Naive thymus-derived CD4-positive, alpha-beta T cell (primary cell): ENCODE results near the gene EPB41L3. TPM values are rescaled to one million over a fixed set of nuclear protein-coding genes. Genes with fewer than 3 reads are reported as not detected.

Experiments used
- ATAC-seq: fragments of 150-1000 bp; cut with Tn5 transposase; 2 replicates; pipeline ENCODE4 v1.10.0; 2021; ENCODE audit warnings: mild to moderate bottlenecking, moderate library complexity
- CTCF ChIA-PET: fragments of 350-600 bp; sonication (Branson Sonifier 250); formaldehyde crosslinking; loops from one replicate; lab custom pipeline; 2021; ENCODE audit warnings: antibody characterized with exemption; lab: Charles Lee
- POLR2A ChIA-PET: fragments of 350-600 bp; sonication (Branson Sonifier 250); formaldehyde crosslinking; loops from one replicate; lab custom pipeline; 2021; ENCODE audit warnings: antibody characterized with exemption, inconsistent platforms; lab: Charles Lee
- DNase-seq, 9 donors: peaks; one replicate each; pipeline versions ENCODE4 v3.0.0 to v3.0.0-alpha.2; 2020 to 2022; ENCODE audit warnings: mixed read lengths in 1 of 9
- H3K27ac ChIP-seq: one replicate; pipeline ENCODE4 v1.7.0; 2013; ENCODE audit warnings: mild to moderate bottlenecking, low read depth, low read length, moderate library complexity
- H3K27me3 ChIP-seq, 2 donors: one replicate each; pipeline ENCODE4 v1.7.0; 2013; ENCODE audit warnings: low read length in 2 of 2, mild to moderate bottlenecking in 2 of 2, moderate library complexity in 2 of 2; ENCODE audit not compliant: control insufficient read depth in 2 of 2, insufficient read depth in 2 of 2
- H3K36me3 ChIP-seq, 3 experiments: 1 replicate in 2 of 3; 2 replicates in 1 of 3; pipeline ENCODE4 v1.7.0; 2013; ENCODE audit warnings: low read length in 3 of 3, mild to moderate bottlenecking in 3 of 3, moderate library complexity in 1 of 3; ENCODE audit not compliant: insufficient read depth in 3 of 3, control insufficient read depth in 2 of 3
- H3K4me1 ChIP-seq, 2 donors: one replicate each; pipeline ENCODE4 v1.7.0; 2013; ENCODE audit warnings: low read length in 2 of 2, mild to moderate bottlenecking in 2 of 2, moderate library complexity in 1 of 2; ENCODE audit not compliant: control insufficient read depth in 2 of 2, insufficient read depth in 2 of 2
- H3K4me3 ChIP-seq: 2 replicates; pipeline ENCODE4 v1.7.0; 2013; ENCODE audit warnings: mild to moderate bottlenecking, low read length
- H3K9me3 ChIP-seq, 3 experiments: 1 replicate in 2 of 3; 2 replicates in 1 of 3; pipeline ENCODE4 v1.7.0; 2013; ENCODE audit warnings: low read length in 3 of 3; ENCODE audit not compliant: control insufficient read depth in 2 of 3
- H3K27ac Mint-ChIP-seq, 9 donors: one replicate each; pipeline ENCODE4 v1.8.0; 2020 to 2022; ENCODE audit warnings: mixed read lengths in 9 of 9, mild to moderate bottlenecking in 8 of 9, moderate library complexity in 5 of 9, inconsistent platforms in 2 of 9
- H3K27me3 Mint-ChIP-seq, 5 donors: one replicate each; pipeline ENCODE4 v1.8.0; 2021 to 2022; ENCODE audit warnings: mixed read lengths in 5 of 5, mild to moderate bottlenecking in 1 of 5
- H3K36me3 Mint-ChIP-seq, 5 donors: one replicate each; pipeline ENCODE4 v1.8.0; 2020 to 2022; ENCODE audit warnings: mixed read lengths in 5 of 5, mild to moderate bottlenecking in 3 of 5, inconsistent platforms in 1 of 5
- H3K4me1 Mint-ChIP-seq, 7 donors: one replicate each; pipeline ENCODE4 v1.8.0; 2020 to 2022; ENCODE audit warnings: mixed read lengths in 7 of 7, mild to moderate bottlenecking in 3 of 7, inconsistent platforms in 1 of 7
- H3K4me3 Mint-ChIP-seq, 10 donors: one replicate each; pipeline ENCODE4 v1.8.0; 2020 to 2022; ENCODE audit warnings: mild to moderate bottlenecking in 10 of 10, mixed read lengths in 10 of 10, moderate library complexity in 6 of 10, inconsistent platforms in 2 of 10
- H3K9me3 Mint-ChIP-seq, 11 donors: one replicate each; pipeline ENCODE4 v1.8.0; 2020 to 2022; ENCODE audit warnings: mixed read lengths in 11 of 11, mild to moderate bottlenecking in 4 of 11, inconsistent platforms in 1 of 11, moderate library complexity in 1 of 11
- intact Hi-C, 2 donors: fragments of 100-400 bp; cut with micrococcal nuclease; formaldehyde crosslinking; loops; one replicate each; pipeline ENCODE4 v1.15.1; 2023
- polyA plus RNA-seq, 2 donors: library from polyadenylated mRNA; unstranded; fragments of 300-500 nt; fragmentation: Illumina TruSeq; gene quantifications; one replicate each; pipeline ENCODE4 v1.2.3, GENCODE V29; 2021
- total RNA-seq, 6 experiments: library from RNA in 5 of 6; stranded (reverse) in 5 of 6; gene quantifications; 1 replicate in 5 of 6; 2 replicates in 1 of 6; pipeline ENCODE4 v1.2.3 and lab custom pipeline; 2021 to 2026

EPB41L3 gene
- total and polyA plus RNA-seq, 7 experiments from 2014 or later = 1.5 to 35.5 (median 12.5) TPM

DNA sequence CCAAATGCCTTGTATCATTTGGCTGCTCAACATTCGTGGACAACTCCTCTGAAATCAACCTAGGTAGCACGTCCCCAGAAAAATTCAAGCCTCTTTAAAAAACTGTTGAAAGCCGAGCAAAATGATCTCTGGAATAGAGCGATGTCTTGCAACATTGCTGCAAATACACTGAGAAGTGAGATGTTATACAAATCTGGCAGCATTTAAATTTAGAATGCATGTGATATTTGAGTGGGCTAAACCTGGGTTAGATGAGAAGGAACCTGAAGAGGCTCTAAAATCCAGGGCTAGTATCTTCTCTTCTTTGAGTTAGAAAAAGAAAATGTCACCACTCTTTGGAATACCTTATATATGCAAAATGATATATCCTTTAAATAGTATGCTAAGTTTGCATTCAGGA is 166.8 kb downstream of the EPB41L3 start:
- POLR2A ChIA-PET = no interaction called here

DNA sequence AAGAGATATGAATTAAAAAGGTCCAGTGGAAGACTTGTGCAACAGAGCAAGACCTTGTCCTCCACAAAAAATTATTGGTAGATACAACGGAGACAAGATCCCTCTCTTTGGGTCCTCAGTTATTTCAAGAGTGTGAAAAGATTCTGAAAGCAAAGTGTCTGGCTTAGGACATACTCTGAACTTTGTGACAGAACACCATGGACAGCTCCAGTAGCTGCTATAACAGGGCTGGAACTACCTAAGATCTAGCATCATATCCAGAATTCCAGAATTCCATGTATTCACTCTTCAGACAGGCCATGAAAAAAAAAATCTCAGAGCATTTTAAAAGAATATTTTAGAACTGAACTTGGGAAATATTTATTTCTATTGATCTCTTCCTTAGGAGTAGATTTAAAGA is 173.5 kb downstream of the EPB41L3 start:
- ChIA-PET CTCF (no interaction called here), POLR2A (no interaction called here)
- H3K4me1 Mint-ChIP-seq = no peaks in the 10 kb centered on the region
- H3K4me3 Mint-ChIP-seq = no peak overlapping the region
- no peak for DNase-seq
- Histone ChIP-seq H3K4me1 (no peaks in the 10 kb centered on the region), H3K36me3 (no peaks in the 10 kb centered on the region), H3K9me3 (no peaks in the 10 kb centered on the region), H3K27ac (no peak overlapping the region), H3K27me3 (peaks cover 0 to 7% of the 10 kb centered on the region in 2 donors), H3K4me3 (no peak overlapping the region)
- H3K27ac Mint-ChIP-seq = no peak overlapping the region
- no peak for ATAC-seq
- no peaks in the 10 kb centered on the region for H3K36me3 Mint-ChIP-seq
- peaks cover 0 to 5% (median 0%) of the 10 kb centered on the region in 11 donors for H3K9me3 Mint-ChIP-seq
- intact Hi-C loops = no loop called here
- peaks cover 2 to 10% (median 5%) of the 10 kb centered on the region in 5 donors for H3K27me3 Mint-ChIP-seq

More for the DNA sequence above, 166.8 kb downstream of the EPB41L3 start:
- H3K36me3 ChIP-seq = no peaks in the 10 kb centered on the region
- no peaks in the 10 kb centered on the region for H3K27me3 ChIP-seq
- CTCF ChIA-PET = no interaction called here
- no peaks in the 10 kb centered on the region for H3K9me3 Mint-ChIP-seq
- intact Hi-C loops = no loop called here
- H3K4me3 Mint-ChIP-seq = no peak overlapping the region
- H3K27ac ChIP-seq = no peak overlapping the region
- H3K4me1 ChIP-seq = no peaks in the 10 kb centered on the region
- DNase-seq (no peak), ATAC-seq (no peak)
- H3K4me1 Mint-ChIP-seq = no peaks in the 10 kb centered on the region
- H3K4me3 ChIP-seq = no peak overlapping the region
- H3K27ac Mint-ChIP-seq = no peak overlapping the region
- no peaks in the 10 kb centered on the region for H3K9me3 ChIP-seq
- H3K36me3 Mint-ChIP-seq = no peaks in the 10 kb centered on the region
- peaks cover 0 to 2% (median 0%) of the 10 kb centered on the region in 5 donors for H3K27me3 Mint-ChIP-seq

DNA sequence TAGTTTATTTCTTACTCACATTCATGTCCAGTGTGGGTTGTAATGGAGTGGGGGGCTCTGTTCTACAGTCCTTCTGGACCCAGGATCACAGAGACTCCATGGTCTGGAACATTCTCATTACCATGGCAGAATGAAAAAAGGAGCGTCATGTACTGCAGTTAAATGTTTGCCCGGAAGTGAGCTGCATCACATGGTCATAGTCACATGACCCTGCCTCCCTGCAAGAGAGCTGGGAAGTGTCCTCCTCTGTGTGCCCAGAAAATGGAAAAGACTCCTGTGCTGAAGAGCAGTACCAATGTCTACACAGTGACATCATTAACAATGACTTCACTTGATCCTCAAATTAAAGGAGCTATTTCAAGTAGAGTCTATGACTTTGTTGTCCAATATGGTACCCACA is 174.3 kb downstream of the EPB41L3 start:
- H3K27ac Mint-ChIP-seq = no peak overlapping the region
- no peaks in the 10 kb centered on the region for H3K36me3 Mint-ChIP-seq
- H3K4me1 Mint-ChIP-seq = no peaks in the 10 kb centered on the region
- ChIA-PET POLR2A (no interaction called here), CTCF (no interaction called here)
- H3K9me3 Mint-ChIP-seq = peaks cover 0 to 5% (median 0%) of the 10 kb centered on the region in 11 donors
- H3K27me3 Mint-ChIP-seq = peaks cover 2 to 10% (median 5%) of the 10 kb centered on the region in 5 donors
- Histone ChIP-seq H3K4me1 (no peaks in the 10 kb centered on the region), H3K4me3 (no peak overlapping the region), H3K27ac (no peak overlapping the region), H3K9me3 (no peaks in the 10 kb centered on the region), H3K36me3 (no peaks in the 10 kb centered on the region), H3K27me3 (peaks cover 0 to 7% of the 10 kb centered on the region in 2 donors)
- DNase-seq = no peak
- intact Hi-C loops = no loop called here
- no peak overlapping the region for H3K4me3 Mint-ChIP-seq
- ATAC-seq = no peak

DNA sequence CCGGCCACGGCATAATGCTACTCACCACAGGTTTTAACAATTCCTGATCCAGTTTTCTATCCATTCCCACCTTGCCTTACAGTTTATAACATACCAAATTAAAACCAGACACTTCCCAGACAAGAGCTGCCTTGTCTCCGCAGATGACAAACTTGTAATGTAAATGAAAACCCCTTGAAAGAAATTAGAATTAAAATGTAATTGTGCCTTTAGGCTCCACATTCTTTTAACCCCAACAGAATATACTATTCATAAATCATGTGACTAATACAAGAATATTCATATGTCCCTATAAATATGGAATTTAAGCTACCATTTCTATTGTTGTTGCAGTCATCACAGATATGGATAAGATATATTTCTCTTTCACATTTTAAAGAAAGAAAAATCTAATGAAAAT is 178.4 kb downstream of the EPB41L3 start:
- CTCF ChIA-PET = no interaction called here

DNA sequence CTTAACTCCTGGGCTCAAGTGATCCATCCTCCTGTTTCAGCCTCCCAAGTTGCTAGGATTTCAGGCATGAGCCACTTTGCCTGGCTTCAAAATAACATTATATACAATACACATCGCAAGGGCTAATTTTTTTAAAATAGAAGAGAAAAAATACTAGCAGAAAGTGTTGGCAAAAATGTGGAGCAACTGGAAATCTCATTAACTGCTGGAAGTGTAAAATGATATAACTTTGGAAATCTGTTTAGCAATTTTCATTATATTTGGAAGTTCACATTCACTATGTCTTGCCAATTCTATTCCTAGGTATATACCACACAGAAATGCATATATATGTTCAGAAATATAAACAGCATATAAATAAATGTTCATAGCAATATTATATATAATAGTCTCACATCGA is 193.2 kb downstream of the EPB41L3 start:
- Mint-ChIP-seq H3K4me1 (no peaks in the 10 kb centered on the region), H3K27ac (no peak overlapping the region), H3K27me3 (no peaks in the 10 kb centered on the region), H3K36me3 (peaks cover 0 to 21% (median 4%) of the 10 kb centered on the region in 5 donors), H3K9me3 (peaks cover 2 to 49% (median 29%) of the 10 kb centered on the region in 11 donors), H3K4me3 (no peak overlapping the region)
- no peak for ATAC-seq
- intact Hi-C loops = no loop called here
- no peaks in the 10 kb centered on the region for H3K36me3 ChIP-seq
- H3K27ac ChIP-seq = no peak overlapping the region
- no peaks in the 10 kb centered on the region for H3K4me1 ChIP-seq
- CTCF ChIA-PET = no interaction called here
- no peak for DNase-seq
- POLR2A ChIA-PET = no interaction called here
- H3K9me3 ChIP-seq = peaks cover 0 to 16% (median 0%) of the 10 kb centered on the region in 3 experiments
- H3K4me3 ChIP-seq = no peak overlapping the region
- no peaks in the 10 kb centered on the region for H3K27me3 ChIP-seq

More for the DNA sequence above, 178.4 kb downstream of the EPB41L3 start:
- Mint-ChIP-seq H3K27me3 (peaks cover 2 to 9% (median 5%) of the 10 kb centered on the region in 5 donors), H3K4me3 (no peak overlapping the region), H3K27ac (no peak overlapping the region), H3K9me3 (peaks cover 0 to 5% (median 0%) of the 10 kb centered on the region in 11 donors), H3K4me1 (no peaks in the 10 kb centered on the region), H3K36me3 (no peaks in the 10 kb centered on the region)
- Histone ChIP-seq H3K27ac (no peak overlapping the region), H3K4me1 (no peaks in the 10 kb centered on the region), H3K36me3 (no peaks in the 10 kb centered on the region), H3K27me3 (peaks cover 0 to 7% of the 10 kb centered on the region in 2 donors), H3K4me3 (no peak overlapping the region), H3K9me3 (no peaks in the 10 kb centered on the region)
- POLR2A ChIA-PET = no interaction called here
- intact Hi-C loops = no loop called here
- DNase-seq = no peak
- no peak for ATAC-seq

Other genes with a start within 250 kb of the EPB41L3 start
- gene ZBTB14, start 248.3 kb downstream of the EPB41L3 start, total RNA-seq = 10 to 100 TPM; 22.9 to 49.5 (median 28.6) TPM
- gene ZBTB14, start 248.3 kb downstream of the EPB41L3 start, polyA plus RNA-seq = 10 to 100 TPM; 16.0 to 19.8 TPM